Breast epithelium (tissue), 4 donors: ENCODE results near the gene LRRC74B. TPM values are rescaled to one million over a fixed set of nuclear protein-coding genes. Genes with fewer than 3 reads are reported as not detected.
"Not testable (repeated sequence)": the region's sequence is repeated elsewhere in the genome, so short reads cannot be mapped to it uniquely, and the experiment has no call there.

ENCODE experiments used
- DNase-seq, 2 donors: peaks; one replicate each; pipeline ENCODE4 v3.0.0-alpha.2; 2019; ENCODE audit warnings: low spot score in 2 of 2
- H3K27ac ChIP-seq, 2 donors: fragments of 200-600 bp; sonication (generic) in 1 of 2; one replicate each; pipeline ENCODE4 v1.5.1; 2016 to 2019; ENCODE audit warnings: mild to moderate bottlenecking in 1 of 2
- H3K27me3 ChIP-seq, 2 donors: fragments of 200-600 bp; sonication (generic) in 1 of 2; one replicate each; pipeline versions ENCODE4 v1.5.1 to v1.6.0; 2017 to 2019; ENCODE audit warnings: control low read depth in 1 of 2, mild to moderate bottlenecking in 1 of 2
- H3K36me3 ChIP-seq: fragments of 200-600 bp; one replicate; pipeline ENCODE4 v1.5.1; 2019
- H3K4me1 ChIP-seq, 2 donors: fragments of 200-600 bp; sonication (generic); one replicate each; pipeline ENCODE4 v1.5.1; 2016 to 2019; ENCODE audit warnings: control low read depth in 1 of 2
- H3K4me3 ChIP-seq, 3 donors: fragments of 200-600 bp; sonication (generic); 1 replicate in 2 of 3; 2 replicates in 1 of 3; pipeline ENCODE4 v1.5.1; 2016 to 2019; ENCODE audit warnings: mild to moderate bottlenecking in 3 of 3, moderate library complexity in 2 of 3
- H3K9me3 ChIP-seq, 2 donors: fragments of 200-600 bp; sonication (generic) in 1 of 2; one replicate each; pipeline ENCODE4 v1.5.1; 2016 to 2019; ENCODE audit warnings: control low read depth in 1 of 2
- POLR2A ChIP-seq: fragments of 450-650 bp; IDR thresholded peaks from one replicate; pipeline ENCODE4 v1.6.1; 2016; ENCODE audit warnings: antibody characterized with exemption, mild to moderate bottlenecking, moderate library complexity
- POLR2AphosphoS5 ChIP-seq, 3 donors: sonication (generic); formaldehyde crosslinking; IDR thresholded peaks; one replicate each; pipeline ENCODE4 v1.6.1; 2017; ENCODE audit warnings: antibody characterized with exemption in 3 of 3
- intact Hi-C: fragments of 100-400 bp; cut with DNase I; formaldehyde crosslinking; loops from one replicate; pipeline ENCODE4 v1.15.1; 2023; ENCODE audit warnings: low total_unique reads
- total RNA-seq, 3 donors: library from RNA; depleted of rRNA; stranded (reverse); fragments of >200 nt; gene quantifications; one replicate each; pipeline ENCODE4 v1.1.0, GENCODE V29; 2016
- TF ChIP-seq, protein P1 (sequence below), 3 donors: fragments of 450-650 bp; IDR thresholded peaks; one replicate each; pipeline ENCODE4 v1.5.1; 2016 to 2017; ENCODE audit warnings: antibody characterized with exemption in 3 of 3, mild to moderate bottlenecking in 3 of 3, moderate library complexity in 3 of 3

LRRC74B gene
- total RNA-seq, 3 donors from 2014 or later: not detected

GRCh38 chr22:21052715-21053459 lies 7.1 kb downstream of the LRRC74B start:
- intact Hi-C loops: no loop called here
- H3K4me1 ChIP-seq: no peaks in the 10 kb centered on the region
- H3K36me3 ChIP-seq: no peaks in the 10 kb centered on the region
- H3K9me3 ChIP-seq: no peaks in the 10 kb centered on the region
- H3K4me3 ChIP-seq: no peak overlapping the region
- H3K27ac ChIP-seq: no peak overlapping the region
- no peak for TF ChIP-seq POLR2AphosphoS5 (IDR thresholded peaks at IDR 0.05)
- TF ChIP-seq, protein P1, sequence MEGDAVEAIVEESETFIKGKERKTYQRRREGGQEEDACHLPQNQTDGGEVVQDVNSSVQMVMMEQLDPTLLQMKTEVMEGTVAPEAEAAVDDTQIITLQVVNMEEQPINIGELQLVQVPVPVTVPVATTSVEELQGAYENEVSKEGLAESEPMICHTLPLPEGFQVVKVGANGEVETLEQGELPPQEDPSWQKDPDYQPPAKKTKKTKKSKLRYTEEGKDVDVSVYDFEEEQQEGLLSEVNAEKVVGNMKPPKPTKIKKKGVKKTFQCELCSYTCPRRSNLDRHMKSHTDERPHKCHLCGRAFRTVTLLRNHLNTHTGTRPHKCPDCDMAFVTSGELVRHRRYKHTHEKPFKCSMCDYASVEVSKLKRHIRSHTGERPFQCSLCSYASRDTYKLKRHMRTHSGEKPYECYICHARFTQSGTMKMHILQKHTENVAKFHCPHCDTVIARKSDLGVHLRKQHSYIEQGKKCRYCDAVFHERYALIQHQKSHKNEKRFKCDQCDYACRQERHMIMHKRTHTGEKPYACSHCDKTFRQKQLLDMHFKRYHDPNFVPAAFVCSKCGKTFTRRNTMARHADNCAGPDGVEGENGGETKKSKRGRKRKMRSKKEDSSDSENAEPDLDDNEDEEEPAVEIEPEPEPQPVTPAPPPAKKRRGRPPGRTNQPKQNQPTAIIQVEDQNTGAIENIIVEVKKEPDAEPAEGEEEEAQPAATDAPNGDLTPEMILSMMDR (IDR thresholded peaks at IDR 0.05): no peak
- TF ChIP-seq POLR2A: no peak
- DNase-seq: no peak
- no peaks in the 10 kb centered on the region for H3K27me3 ChIP-seq

- Histone ChIP-seq H3K4me3 (no peak overlapping the region), H3K27me3 (no peaks in the 10 kb centered on the region), H3K27ac (no peak overlapping the region), H3K4me1 (no peaks in the 10 kb centered on the region), H3K36me3 (no peaks in the 10 kb centered on the region), H3K9me3 (no peaks in the 10 kb centered on the region)
- no peak for TF ChIP-seq POLR2AphosphoS5 (IDR thresholded peaks at IDR 0.05)
- no peak for TF ChIP-seq POLR2A
- DNase-seq: no peak
- intact Hi-C loops: no loop called here
These were observed 8.4 kb downstream of the LRRC74B start for GRCh38 chr22:21054046-21054713.

DNA sequence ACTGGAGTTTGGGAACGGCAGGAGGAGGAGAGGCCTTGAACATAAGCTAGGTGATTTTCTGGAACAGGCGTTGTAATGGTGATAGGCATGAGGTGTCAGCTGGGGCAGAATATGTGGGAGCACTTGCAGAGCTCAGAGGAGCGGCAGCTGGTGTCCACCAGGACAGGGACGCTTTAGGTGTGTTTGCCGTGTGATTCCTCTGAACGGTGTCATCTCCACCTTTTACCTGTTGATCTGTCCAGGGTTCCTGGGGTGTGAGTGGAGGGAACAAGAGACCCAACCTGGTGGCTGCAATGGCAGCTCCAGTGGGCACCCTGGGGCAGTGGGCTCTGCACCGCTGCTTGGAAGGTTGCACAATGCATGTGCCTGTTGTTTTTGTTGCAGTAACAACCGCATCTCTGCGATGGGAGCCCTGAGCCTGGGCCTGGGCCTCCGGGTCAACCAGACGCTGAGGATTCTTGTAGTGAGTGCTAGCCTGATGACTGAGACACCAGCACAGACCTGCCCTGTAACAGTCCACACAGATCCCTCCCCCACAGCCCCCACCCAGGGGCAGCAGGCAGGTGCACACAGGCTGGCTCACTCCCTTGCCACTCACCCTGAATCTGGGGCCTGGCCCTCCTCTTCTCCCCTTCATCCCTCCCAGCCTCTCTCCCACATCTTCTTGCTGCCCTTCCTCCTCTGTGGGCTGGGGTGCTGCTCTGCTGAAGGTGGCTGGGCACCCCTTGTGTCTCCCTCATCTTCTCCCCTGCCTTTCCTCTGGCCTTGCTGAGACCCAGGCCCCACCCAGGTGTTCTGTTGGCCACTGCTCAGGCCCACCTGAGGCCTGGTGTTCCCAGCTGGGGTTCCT lies 9.2 kb downstream of the LRRC74B start:
- Histone ChIP-seq H3K4me1 (no peaks in the 10 kb centered on the region), H3K27ac (no peak overlapping the region), H3K9me3 (no peaks in the 10 kb centered on the region), H3K27me3 (no peaks in the 10 kb centered on the region), H3K4me3 (no peak overlapping the region), H3K36me3 (no peaks in the 10 kb centered on the region)
- no peak for DNase-seq
- TF ChIP-seq, protein P1 (IDR thresholded peaks at IDR 0.05): no peak
- TF ChIP-seq POLR2AphosphoS5 (IDR thresholded peaks at IDR 0.05) (no peak), POLR2A (no peak)
- intact Hi-C loops: no loop called here

GRCh38 chr22:21055564-21055834 lies 9.8 kb downstream of the LRRC74B start:
- no peaks in the 10 kb centered on the region for H3K9me3 ChIP-seq
- H3K4me1 ChIP-seq: no peaks in the 10 kb centered on the region
- H3K27me3 ChIP-seq: no peaks in the 10 kb centered on the region
- intact Hi-C loops: no loop called here
- no peak overlapping the region for H3K4me3 ChIP-seq
- no peak for DNase-seq
- TF ChIP-seq, protein P1 (IDR thresholded peaks at IDR 0.05): no peak
- TF ChIP-seq POLR2A (no peak), POLR2AphosphoS5 (IDR thresholded peaks at IDR 0.05) (no peak)
- H3K27ac ChIP-seq: no peak overlapping the region
- H3K36me3 ChIP-seq: no peaks in the 10 kb centered on the region

DNA sequence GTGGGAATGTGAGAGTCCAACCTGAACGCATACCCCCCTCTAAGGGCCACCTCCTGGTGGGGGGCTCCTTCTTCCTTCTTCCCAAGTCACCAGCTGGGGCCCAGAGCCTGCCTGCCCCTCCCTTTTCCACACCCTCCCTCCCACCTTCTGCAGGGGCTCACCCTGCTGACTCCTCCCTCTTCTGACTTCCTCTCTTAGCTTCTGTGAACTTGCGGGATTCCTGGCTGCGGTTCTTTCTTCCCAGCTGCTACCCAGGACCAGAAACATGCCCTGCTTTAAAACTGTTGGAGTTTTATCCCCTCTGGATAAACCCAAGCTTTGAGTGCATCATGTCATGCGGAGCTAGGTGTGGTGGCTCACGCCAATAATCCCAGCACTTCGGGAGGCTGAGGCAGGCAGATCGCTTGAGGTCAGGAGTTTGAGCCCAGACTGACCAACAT lies 10.2 kb downstream of the LRRC74B start:
- Histone ChIP-seq H3K27ac (no peak overlapping the region), H3K4me1 (no peaks in the 10 kb centered on the region), H3K36me3 (no peaks in the 10 kb centered on the region), H3K4me3 (no peak overlapping the region), H3K27me3 (no peaks in the 10 kb centered on the region), H3K9me3 (no peaks in the 10 kb centered on the region)
- DNase-seq: no peak
- intact Hi-C loops: no loop called here
- TF ChIP-seq POLR2A (no peak), POLR2AphosphoS5 (IDR thresholded peaks at IDR 0.05) (no peak)
- TF ChIP-seq, protein P1 (IDR thresholded peaks at IDR 0.05): no peak

DNA sequence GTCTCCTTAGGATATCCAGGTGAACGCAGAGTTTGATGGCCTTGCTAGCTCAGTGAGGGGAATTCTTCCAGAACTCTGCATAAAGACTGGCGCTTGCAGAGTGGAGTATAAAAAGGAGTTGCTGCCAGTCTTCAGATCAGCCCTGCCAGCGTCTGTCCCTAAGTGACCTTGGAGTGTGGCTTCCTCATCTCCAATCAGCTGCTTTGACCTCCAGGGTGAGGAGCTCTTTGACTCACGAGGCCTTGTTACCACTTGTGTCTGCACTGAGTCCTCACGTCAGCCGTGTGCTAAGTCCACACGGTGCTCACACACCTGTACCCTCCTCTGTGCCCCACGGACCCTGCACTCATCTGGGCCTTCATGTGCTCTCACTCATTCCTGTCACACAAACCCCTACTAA lies 14.6 kb downstream of the LRRC74B start:
- H3K4me1 ChIP-seq, H3K4me3 ChIP-seq, H3K9me3 ChIP-seq, H3K27ac ChIP-seq, DNase-seq, intact Hi-C loops, H3K27me3 ChIP-seq, H3K36me3 ChIP-seq: not testable (repeated sequence)

DNA sequence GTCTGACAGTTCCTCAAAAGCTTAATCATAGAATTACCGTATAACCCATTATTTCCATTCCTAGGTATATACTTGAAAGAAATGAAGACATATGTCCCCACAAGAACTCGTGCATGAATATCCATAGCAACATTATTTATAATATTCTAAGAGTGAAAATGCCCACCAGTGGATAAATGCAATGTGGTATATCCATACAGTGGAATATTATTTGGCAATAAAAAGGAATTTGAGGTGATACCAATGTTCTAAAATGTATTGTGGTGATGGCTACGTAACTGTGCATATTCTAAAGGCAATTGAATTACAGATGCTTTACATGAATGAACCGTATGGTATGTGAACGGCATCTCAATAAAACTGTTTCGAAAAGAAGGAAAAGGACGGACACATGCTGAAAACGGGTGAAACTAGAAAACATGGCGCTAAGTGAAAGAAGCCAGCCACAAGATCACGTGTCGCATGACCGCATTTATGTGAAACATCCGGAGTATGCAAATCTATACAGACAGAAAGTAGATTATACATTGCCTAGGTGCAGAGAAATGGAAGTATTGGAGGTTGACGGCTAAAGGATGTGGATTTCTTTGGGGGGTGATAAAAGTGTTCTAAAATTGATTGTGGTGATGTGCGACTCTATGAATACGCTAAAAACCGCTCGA lies 16.0 kb downstream of the LRRC74B start:
- H3K4me3 ChIP-seq, H3K4me1 ChIP-seq, H3K9me3 ChIP-seq, DNase-seq, H3K27me3 ChIP-seq, H3K27ac ChIP-seq, intact Hi-C loops, H3K36me3 ChIP-seq: not testable (repeated sequence)

- H3K4me3 ChIP-seq, H3K36me3 ChIP-seq, H3K4me1 ChIP-seq, DNase-seq, H3K9me3 ChIP-seq, H3K27me3 ChIP-seq, H3K27ac ChIP-seq, intact Hi-C loops: not testable (repeated sequence)
These were observed 18.7 kb downstream of the LRRC74B start for GRCh38 chr22:21064425-21064824.
